22Rv1 (cell line): ENCODE measurements around the gene PASK.

Experiments
- CTCF ChIP-seq: fragments of 450-650 bp; IDR thresholded peaks from 2 replicates; pipeline ENCODE4 v1.5.1; 2017; ENCODE audit warnings: mild to moderate bottlenecking
- ZFX ChIP-seq: fragments of 450-650 bp; IDR thresholded peaks from 2 replicates; pipeline ENCODE4 v1.6.1; 2017; ENCODE audit warnings: antibody characterized with exemption, borderline replicate concordance

- no peak for TF ChIP-seq CTCF
- TF ChIP-seq ZFX: no peak
Observed at GRCh38 chr2:241142063-241142462, 7.2 kb downstream of the PASK start.
